Fibroblast of lung (primary cell): Measurements from ENCODE around the gene KRT6B. TPM values are rescaled to one million over a fixed set of nuclear protein-coding genes. Genes with fewer than 3 reads are reported as not detected.

Experiments used
- DNase-seq, 2 donors: peaks; one replicate each; pipeline versions ENCODE4 v3.0.0 to v3.0.0-alpha.2; 2010; ENCODE audit warnings: low read depth in 2 of 2
- H2AFZ ChIP-seq: 2 replicates; pipeline ENCODE4 v1.5.1; 2012; ENCODE audit warnings: low read length, control low read depth, inconsistent platforms
- H3K27ac ChIP-seq: 2 replicates; pipeline ENCODE4 v1.5.1; 2011; ENCODE audit warnings: low read length, control low read depth; ENCODE audit not compliant: insufficient read depth
- H3K27me3 ChIP-seq: 2 replicates; pipeline ENCODE4 v1.5.1; 2011; ENCODE audit warnings: mild to moderate bottlenecking, low read length; ENCODE audit not compliant: control insufficient read depth, insufficient read depth
- H3K36me3 ChIP-seq: 2 replicates; pipeline ENCODE4 v1.5.1; 2011; ENCODE audit warnings: low read length; ENCODE audit not compliant: control insufficient read depth, insufficient read depth
- H3K4me1 ChIP-seq: 2 replicates; pipeline ENCODE4 v1.5.1; 2011; ENCODE audit warnings: low read length; ENCODE audit not compliant: control insufficient read depth, insufficient read depth; ENCODE audit errors: extremely low read depth
- H3K4me2 ChIP-seq: 2 replicates; pipeline ENCODE4 v1.5.1; 2011; ENCODE audit warnings: low read length, control low read depth; ENCODE audit not compliant: insufficient read depth; ENCODE audit errors: extremely low read depth
- H3K4me3 ChIP-seq, 4 experiments: fragments of 200-600 bp in 1 of 4; sonication (generic) in 1 of 4; replicated peaks in 1 of 4; 2 replicates each; pipeline ENCODE4 v1.5.1; 2011 to 2016; ENCODE audit warnings: low read length in 4 of 4, low read depth in 3 of 4, mild to moderate bottlenecking in 3 of 4, control low read depth in 2 of 4, inconsistent platforms in 1 of 4, mixed read lengths in 1 of 4; ENCODE audit not compliant: insufficient read depth in 1 of 4; ENCODE audit errors: control extremely low read depth in 1 of 4
- H3K79me2 ChIP-seq: 2 replicates; pipeline ENCODE4 v1.5.1; 2012; ENCODE audit warnings: mild to moderate bottlenecking, low read length, inconsistent platforms; ENCODE audit not compliant: control insufficient read depth, insufficient read depth
- H3K9ac ChIP-seq: 2 replicates; pipeline ENCODE4 v1.5.1; 2011; ENCODE audit warnings: mild to moderate bottlenecking, low read length, control low read depth; ENCODE audit not compliant: insufficient read depth
- H3K9me3 ChIP-seq: 2 replicates; pipeline ENCODE4 v1.5.1; 2012; ENCODE audit warnings: low read depth, low read length; ENCODE audit not compliant: control insufficient read depth, insufficient read depth
- H4K20me1 ChIP-seq: 2 replicates; pipeline ENCODE4 v1.5.1; 2011; ENCODE audit warnings: low read length; ENCODE audit not compliant: control insufficient read depth, insufficient read depth; ENCODE audit errors: extremely low read depth
- CTCF ChIP-seq, 2 donors: IDR thresholded peaks in 1 of 2; conservative IDR thresholded peaks in 1 of 2; 1 replicate in 1 of 2; 2 replicates in 1 of 2; pipeline ENCODE4 v1.5.1; 2011 to 2012; ENCODE audit warnings: low read length in 2 of 2, control low read depth in 1 of 2, inconsistent platforms in 1 of 2, low read depth in 1 of 2, mild to moderate bottlenecking in 1 of 2
- EZH2 ChIP-seq: IDR thresholded peaks from 2 replicates; pipeline ENCODE4 v1.5.1; 2012; ENCODE audit warnings: low read length, control low read depth, mild to moderate bottlenecking; ENCODE audit errors: missing control alignments
- polyA plus RNA-seq, 2 donors: library from polyadenylated mRNA; depleted of rRNA in 1 of 2; stranded (reverse) in 1 of 2; unstranded in 1 of 2; fragments of >200 nt; gene quantifications; 2 replicates each; pipeline ENCODE4 v1.2.1, GENCODE V29; 2011 to 2012; ENCODE audit warnings: missing spikeins in 1 of 2
- total RNA-seq: library from RNA; depleted of rRNA; stranded (reverse); fragments of >200 nt; gene quantifications from 2 replicates; pipeline ENCODE4 v1.2.1, GENCODE V29; 2014

KRT6B gene
- total and polyA plus RNA-seq, 2 donors (not counting 1 experiment from before 2014, with no cell fraction given) = 0.07 TPM; not detected in 1

GRCh38 chr12:52474212-52474611 is 22.3 kb upstream of the KRT6B start:
- no peaks in the 10 kb centered on the region for H3K9me3 ChIP-seq
- H2AFZ ChIP-seq = no peak overlapping the region
- no peaks in the 10 kb centered on the region for H3K4me1 ChIP-seq
- no peaks in the 10 kb centered on the region for H4K20me1 ChIP-seq
- H3K9ac ChIP-seq = no peak overlapping the region
- H3K79me2 ChIP-seq = no peaks in the 10 kb centered on the region
- H3K36me3 ChIP-seq = no peaks in the 10 kb centered on the region
- DNase-seq = no peak
- no peak overlapping the region for H3K4me2 ChIP-seq
- H3K27ac ChIP-seq = no peak overlapping the region
- TF ChIP-seq EZH2 = no peak
- TF ChIP-seq CTCF (conservative IDR thresholded peaks at IDR 0.05 in 1 of 2, IDR thresholded peaks at IDR 0.05 in 1 of 2; ENCODE audit: low read depth in 1 of 2, low read length in 2 of 2) = no peak
- H3K4me3 ChIP-seq = no peak overlapping the region
- H3K27me3 ChIP-seq = no peaks in the 10 kb centered on the region

GRCh38 chr12:52473768-52474167 is 21.8 kb upstream of the KRT6B start, which contains the start of gene KRT6C:
TSS of gene KRT6C (minus strand) at chr12:52473805. CDS start at chr12:52473737, 68 bp downstream.
- H3K9ac ChIP-seq = no peak within 1 kb of the TSS
- H3K36me3 ChIP-seq = no peaks in the 10 kb centered on the region
- H3K4me3 ChIP-seq = no peak within 1 kb of the TSS
- no peaks in the 10 kb centered on the region for H3K9me3 ChIP-seq
- no peak for DNase-seq
- TF ChIP-seq CTCF (conservative IDR thresholded peaks at IDR 0.05 in 1 of 2, IDR thresholded peaks at IDR 0.05 in 1 of 2; ENCODE audit: low read depth in 1 of 2, low read length in 2 of 2) (no peak), EZH2 (no peak)
- no peaks in the 10 kb centered on the region for H4K20me1 ChIP-seq
- no peak within 1 kb of the TSS for H3K27ac ChIP-seq
- H2AFZ ChIP-seq = no peak within 1 kb of the TSS
- H3K27me3 ChIP-seq = no peaks in the 10 kb centered on the region
- no peaks in the 10 kb centered on the region for H3K79me2 ChIP-seq
- H3K4me2 ChIP-seq = no peak within 1 kb of the TSS
- H3K4me1 ChIP-seq = no peaks in the 10 kb centered on the region

- Histone ChIP-seq H4K20me1 (no peaks in the 10 kb centered on the region), H3K27me3 (no peaks in the 10 kb centered on the region), H3K27ac (no peak overlapping the region), H3K9ac (no peak overlapping the region), H3K36me3 (no peaks in the 10 kb centered on the region), H3K9me3 (no peaks in the 10 kb centered on the region), H3K4me1 (no peaks in the 10 kb centered on the region), H3K79me2 (no peaks in the 10 kb centered on the region), H3K4me2 (no peak overlapping the region), H2AFZ (no peak overlapping the region), H3K4me3 (no peak overlapping the region)
- no peak for TF ChIP-seq CTCF (conservative IDR thresholded peaks at IDR 0.05 in 1 of 2, IDR thresholded peaks at IDR 0.05 in 1 of 2; ENCODE audit: low read depth in 1 of 2, low read length in 2 of 2)
- TF ChIP-seq EZH2 = no peak
- DNase-seq = no peak
These were observed 17.9 kb upstream of the KRT6B start for GRCh38 chr12:52469853-52470252.
